Endodermal cell (in vitro differentiated cells): ENCODE results near the gene MPC2. TPM values are rescaled to one million over a fixed set of nuclear protein-coding genes. Genes with fewer than 3 reads are reported as not detected.

Experiments
- DNase-seq: peaks from one replicate; pipeline ENCODE4 v3.0.0-alpha.2; 2017
- H3K27ac ChIP-seq: 2 replicates; pipeline ENCODE4 v1.5.1; 2013; ENCODE audit warnings: mild to moderate bottlenecking, low read depth, low read length, moderate library complexity
- H3K27me3 ChIP-seq: 2 replicates; pipeline ENCODE4 v1.6.1; 2013; ENCODE audit warnings: mild to moderate bottlenecking, low read length, moderate library complexity; ENCODE audit not compliant: insufficient read depth, control insufficient read depth, poor library complexity, severe bottlenecking
- H3K36me3 ChIP-seq: 2 replicates; pipeline ENCODE4 v1.7.0; 2013; ENCODE audit warnings: mild to moderate bottlenecking, low read length, moderate library complexity; ENCODE audit not compliant: control insufficient read depth, insufficient read depth
- H3K4me1 ChIP-seq: one replicate; pipeline ENCODE4 v1.7.0; 2013; ENCODE audit warnings: low read length; ENCODE audit not compliant: control insufficient read depth, insufficient read depth
- H3K4me3 ChIP-seq: 2 replicates; pipeline ENCODE4 v1.5.1; 2013; ENCODE audit warnings: mild to moderate bottlenecking, low read length, moderate library complexity
- H3K9ac ChIP-seq: 2 replicates; pipeline ENCODE4 v1.6.1; 2013; ENCODE audit warnings: mild to moderate bottlenecking, low read length, moderate library complexity; ENCODE audit not compliant: poor library complexity, severe bottlenecking; ENCODE audit errors: extremely low read depth
- H3K9me3 ChIP-seq: 2 replicates; pipeline ENCODE4 v1.6.1; 2013; ENCODE audit warnings: mild to moderate bottlenecking, low read length, moderate library complexity; ENCODE audit not compliant: control insufficient read depth
- H3K27ac Mint-ChIP-seq: 2 replicates; pipeline ENCODE4 v1.8.0; 2020; ENCODE audit warnings: mixed read lengths
- H3K27me3 Mint-ChIP-seq: 2 replicates; pipeline ENCODE4 v1.8.0; 2021; ENCODE audit warnings: mild to moderate bottlenecking, mixed read lengths; ENCODE audit not compliant: insufficient read depth
- H3K36me3 Mint-ChIP-seq: 2 replicates; pipeline ENCODE4 v1.8.0; 2020; ENCODE audit warnings: low read depth, mixed read lengths
- H3K4me1 Mint-ChIP-seq: 2 replicates; pipeline ENCODE4 v1.8.0; 2020; ENCODE audit warnings: mixed read lengths
- H3K4me3 Mint-ChIP-seq: 2 replicates; pipeline ENCODE4 v1.8.0; 2020; ENCODE audit warnings: mild to moderate bottlenecking, moderate library complexity, mixed read lengths
- H3K9me3 Mint-ChIP-seq: 2 replicates; pipeline ENCODE4 v1.8.0; 2020; ENCODE audit warnings: mild to moderate bottlenecking, mixed read lengths
- WGBS, 2 experiments: methylation state at CpG; one replicate each; pipeline versions ENCODE4 v1.1.5 to v1.1.7; 2013; ENCODE audit warnings: missing lambda C conversion rate in 2 of 2, mixed read lengths in 1 of 2; ENCODE audit not compliant: insufficient coverage in 1 of 2, insufficient read length in 1 of 2; 5-methylcytosine and 5-hydroxymethylcytosine counted together
- total RNA-seq, 2 donors: library from RNA; stranded (reverse); fragmentation: NEBNext Ultra II Directional in 1 of 2; extraction: Animal tissue kit (Norgen Biotek cat#: 25700) in 1 of 2; gene quantifications; 2 replicates in 1 of 2; 3 replicates in 1 of 2; pipeline ENCODE4 v1.2.1, GENCODE V29; 2021
- TF ChIP-seq, protein P1 (sequence below): fragments of 200-600 bp; sonication (generic); conservative IDR thresholded peaks from 2 replicates; pipeline ENCODE4 v1.5.0; 2021; ENCODE audit warnings: antibody characterized with exemption, mild to moderate bottlenecking

The MPC2 gene
- total RNA-seq, 2 donors from 2014 or later = 30.7 to 42.5 TPM

- 87% methylated on average over 2 of the region's 2 CpGs; no CpG with 5 or more reads in 1 of the 2 experiments for WGBS, 2 experiments
- TF ChIP-seq, protein P1, sequence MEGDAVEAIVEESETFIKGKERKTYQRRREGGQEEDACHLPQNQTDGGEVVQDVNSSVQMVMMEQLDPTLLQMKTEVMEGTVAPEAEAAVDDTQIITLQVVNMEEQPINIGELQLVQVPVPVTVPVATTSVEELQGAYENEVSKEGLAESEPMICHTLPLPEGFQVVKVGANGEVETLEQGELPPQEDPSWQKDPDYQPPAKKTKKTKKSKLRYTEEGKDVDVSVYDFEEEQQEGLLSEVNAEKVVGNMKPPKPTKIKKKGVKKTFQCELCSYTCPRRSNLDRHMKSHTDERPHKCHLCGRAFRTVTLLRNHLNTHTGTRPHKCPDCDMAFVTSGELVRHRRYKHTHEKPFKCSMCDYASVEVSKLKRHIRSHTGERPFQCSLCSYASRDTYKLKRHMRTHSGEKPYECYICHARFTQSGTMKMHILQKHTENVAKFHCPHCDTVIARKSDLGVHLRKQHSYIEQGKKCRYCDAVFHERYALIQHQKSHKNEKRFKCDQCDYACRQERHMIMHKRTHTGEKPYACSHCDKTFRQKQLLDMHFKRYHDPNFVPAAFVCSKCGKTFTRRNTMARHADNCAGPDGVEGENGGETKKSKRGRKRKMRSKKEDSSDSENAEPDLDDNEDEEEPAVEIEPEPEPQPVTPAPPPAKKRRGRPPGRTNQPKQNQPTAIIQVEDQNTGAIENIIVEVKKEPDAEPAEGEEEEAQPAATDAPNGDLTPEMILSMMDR = no peak
- no peaks in the 10 kb centered on the region for H3K27me3 ChIP-seq
- H3K36me3 Mint-ChIP-seq = no peaks in the 10 kb centered on the region
- no peak overlapping the region for H3K4me3 ChIP-seq
- no peaks in the 10 kb centered on the region for H3K27me3 Mint-ChIP-seq
- no peak overlapping the region for H3K27ac Mint-ChIP-seq
- H3K4me1 Mint-ChIP-seq = peaks cover 19% of the 10 kb centered on the region
- DNase-seq = no peak
- no peak overlapping the region for H3K9ac ChIP-seq
- H3K4me3 Mint-ChIP-seq = no peak overlapping the region
- peaks cover 13% of the 10 kb centered on the region for H3K36me3 ChIP-seq
- no peaks in the 10 kb centered on the region for H3K9me3 ChIP-seq
- peaks cover 5% of the 10 kb centered on the region for H3K4me1 ChIP-seq
- no peaks in the 10 kb centered on the region for H3K9me3 Mint-ChIP-seq
- H3K27ac ChIP-seq = no peak overlapping the region
Measured at GRCh38 chr1:167924102-167924501, 12.8 kb downstream of the MPC2 start.

- no peaks in the 10 kb centered on the region for H3K9me3 Mint-ChIP-seq
- H3K27ac Mint-ChIP-seq = no peak overlapping the region
- Histone ChIP-seq H3K27me3 (no peaks in the 10 kb centered on the region), H3K36me3 (peaks cover 15% of the 10 kb centered on the region), H3K4me3 (no peak overlapping the region), H3K9ac (no peak overlapping the region), H3K4me1 (peaks cover 5% of the 10 kb centered on the region), H3K9me3 (no peaks in the 10 kb centered on the region), H3K27ac (no peak overlapping the region)
- DNase-seq = no peak
- TF ChIP-seq, protein P1 = no peak
- no peak overlapping the region for H3K4me3 Mint-ChIP-seq
- H3K4me1 Mint-ChIP-seq = peaks cover 19% of the 10 kb centered on the region
- no peaks in the 10 kb centered on the region for H3K27me3 Mint-ChIP-seq
- WGBS, 2 experiments = 71 to 96% methylated on average over 1 to 3 of the region's 3 CpGs
- no peaks in the 10 kb centered on the region for H3K36me3 Mint-ChIP-seq
Measured at GRCh38 chr1:167923324-167924056, 13.4 kb downstream of the MPC2 start.

DNA sequence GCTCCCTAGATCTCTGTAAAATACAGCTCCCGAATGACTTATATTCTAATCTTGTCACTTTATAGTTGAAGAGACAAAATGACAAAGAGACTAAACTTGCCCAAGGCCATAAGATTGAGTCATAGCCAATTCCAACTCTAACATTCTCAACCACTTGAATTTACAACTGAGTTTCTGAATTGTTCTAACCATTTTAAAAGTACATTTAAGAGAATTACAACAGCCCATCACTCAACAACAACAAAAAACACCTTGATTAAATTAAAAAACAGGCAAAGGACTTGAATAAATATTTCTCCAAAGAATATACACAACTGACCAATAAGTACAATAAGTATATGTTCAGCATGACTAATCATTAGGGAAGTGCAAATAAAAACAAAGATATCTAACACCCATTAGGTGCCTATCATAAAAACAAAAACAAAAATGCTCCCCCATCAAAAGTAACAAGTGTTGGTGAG lies 14.2 kb downstream of the MPC2 start:
- no peak overlapping the region for H3K27ac ChIP-seq
- no peak overlapping the region for H3K27ac Mint-ChIP-seq

More for the DNA sequence above, 14.2 kb downstream of the MPC2 start:
- H3K4me1 Mint-ChIP-seq = peaks cover 17% of the 10 kb centered on the region
- Histone ChIP-seq H3K9ac (no peak overlapping the region), H3K4me3 (no peak overlapping the region), H3K36me3 (peaks cover 21% of the 10 kb centered on the region), H3K27me3 (no peaks in the 10 kb centered on the region), H3K4me1 (peaks cover 5% of the 10 kb centered on the region), H3K9me3 (no peaks in the 10 kb centered on the region)
- 100% methylated on average over 1 of the region's 1 CpG; no CpG with 5 or more reads in 1 of the 2 experiments for WGBS, 2 experiments
- H3K9me3 Mint-ChIP-seq = no peaks in the 10 kb centered on the region
- no peaks in the 10 kb centered on the region for H3K27me3 Mint-ChIP-seq
- TF ChIP-seq, protein P1 = no peak
- no peak for DNase-seq
- H3K36me3 Mint-ChIP-seq = peaks cover 4% of the 10 kb centered on the region
- H3K4me3 Mint-ChIP-seq = no peak overlapping the region
